BE2C (cell line): ENCODE results near the gene IFIT5.
A peak's percentile ranks its signal among the peaks of the same experiment; 100 is the strongest.

Experiments used
- DNase-seq: peaks from one replicate; pipeline ENCODE4 v3.0.0-alpha.2; 2020
- H3K27me3 ChIP-seq: fragments of 250-450 bp; sonication (Bioruptor Pico); 2 replicates; pipeline ENCODE4 v1.5.1; 2020; ENCODE audit warnings: mild to moderate bottlenecking
- H3K36me3 ChIP-seq: fragments of 250-450 bp; sonication (Bioruptor Pico); 2 replicates; pipeline ENCODE4 v1.5.1; 2020; ENCODE audit warnings: mild to moderate bottlenecking
- H3K4me1 ChIP-seq: fragments of 250-450 bp; sonication (Bioruptor Pico); 2 replicates; pipeline ENCODE4 v1.5.1; 2020
- H3K4me3 ChIP-seq: 2 replicates; pipeline ENCODE4 v1.5.1; 2011; ENCODE audit warnings: low read depth, low read length
- H3K9me3 ChIP-seq: fragments of 250-450 bp; sonication (Bioruptor Pico); 2 replicates; pipeline ENCODE4 v1.5.1; 2020
- CTCF ChIP-seq: IDR thresholded peaks from 2 replicates; pipeline ENCODE4 v1.5.1; 2012; ENCODE audit warnings: mild to moderate bottlenecking, low read depth, low read length

The IFIT5 gene

GRCh38 chr10:89465196-89465595 lies 50.8 kb downstream of the IFIT5 start:
- H3K4me3 ChIP-seq: no peak overlapping the region
- no peaks in the 10 kb centered on the region for H3K36me3 ChIP-seq
- no peaks in the 10 kb centered on the region for H3K4me1 ChIP-seq
- no peak for DNase-seq
- H3K27me3 ChIP-seq: no peaks in the 10 kb centered on the region
- TF ChIP-seq CTCF: no peak
- no peaks in the 10 kb centered on the region for H3K9me3 ChIP-seq

DNA sequence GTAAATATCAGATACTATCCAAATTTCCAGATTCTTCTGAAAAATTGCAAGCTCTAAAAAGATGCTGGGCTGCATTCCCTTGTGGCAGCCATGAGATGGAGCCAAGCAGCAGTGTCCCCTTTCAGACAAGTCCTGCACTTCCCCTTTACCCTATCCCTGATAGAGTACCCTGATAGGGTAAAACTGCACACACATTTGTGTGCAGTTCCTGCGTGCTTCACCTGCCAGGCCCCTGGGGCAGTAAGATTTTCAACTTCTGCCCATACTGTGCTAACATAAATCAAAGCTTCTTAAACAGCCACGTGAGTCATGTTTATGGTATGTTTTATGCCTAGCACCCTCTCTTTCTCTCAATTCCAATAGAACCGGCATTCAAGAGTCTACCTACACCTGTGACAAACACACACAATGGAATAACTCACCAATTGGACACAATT lies 52.2 kb downstream of the IFIT5 start:
- Histone ChIP-seq H3K36me3 (no peaks in the 10 kb centered on the region), H3K4me1 (no peaks in the 10 kb centered on the region), H3K27me3 (no peaks in the 10 kb centered on the region), H3K4me3 (no peak overlapping the region), H3K9me3 (no peaks in the 10 kb centered on the region)
- DNase-seq: peak; percentile 21
- peak; percentile 50 for TF ChIP-seq CTCF

DNA sequence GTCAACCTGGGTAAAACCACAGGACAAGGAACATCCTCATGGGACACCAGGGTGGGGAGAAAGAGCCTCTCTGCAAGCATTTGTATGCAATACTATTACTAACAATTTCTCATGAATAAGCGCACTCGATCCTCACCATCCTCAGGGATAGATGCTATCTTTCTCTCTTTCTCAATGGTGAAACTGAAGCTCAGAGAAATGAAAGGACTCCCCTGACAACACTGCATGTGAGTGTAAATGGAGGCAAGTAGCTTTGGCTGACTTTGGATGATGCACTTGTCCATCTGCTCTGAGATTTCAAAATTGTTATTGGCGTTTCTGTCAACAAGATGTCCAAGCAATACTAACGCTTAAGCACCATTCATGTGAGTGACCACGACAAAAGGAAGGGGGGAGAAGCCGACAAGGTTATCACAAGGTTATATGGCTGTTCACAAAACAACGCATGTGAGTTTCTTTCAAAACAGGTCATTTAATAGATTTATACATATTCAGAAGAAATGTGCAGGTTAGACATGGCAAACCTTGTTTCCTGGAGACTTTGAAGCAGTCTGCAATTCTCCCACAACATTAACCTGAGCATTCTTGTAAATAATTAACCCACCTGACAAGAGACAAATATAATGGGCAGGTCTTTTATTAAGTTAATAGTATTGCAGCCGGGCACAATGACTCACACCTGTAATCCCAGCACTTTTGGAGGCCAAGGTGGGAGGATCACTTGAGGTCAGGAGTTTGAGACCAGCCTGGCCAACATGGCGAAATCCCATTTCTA lies 54.0 kb downstream of the IFIT5 start:
- no peak for DNase-seq
- Histone ChIP-seq H3K4me3 (no peak overlapping the region), H3K27me3 (no peaks in the 10 kb centered on the region), H3K4me1 (no peaks in the 10 kb centered on the region), H3K9me3 (no peaks in the 10 kb centered on the region), H3K36me3 (no peaks in the 10 kb centered on the region)
- no peak for TF ChIP-seq CTCF

GRCh38 chr10:89469517-89469916 lies 55.1 kb downstream of the IFIT5 start:
- no peak for DNase-seq
- H3K9me3 ChIP-seq: no peaks in the 10 kb centered on the region
- no peaks in the 10 kb centered on the region for H3K36me3 ChIP-seq
- H3K4me1 ChIP-seq: no peaks in the 10 kb centered on the region
- no peak overlapping the region for H3K4me3 ChIP-seq
- no peak for TF ChIP-seq CTCF
- H3K27me3 ChIP-seq: no peaks in the 10 kb centered on the region
